Neutrophil (primary cell): ENCODE results near the gene ADA.

ENCODE experiments used
- H3K27ac ChIP-seq: fragments of 200-600 bp; sonication (generic); 2 replicates; pipeline ENCODE4 v1.5.1; 2016; ENCODE audit warnings: mild to moderate bottlenecking, moderate library complexity
- H3K27me3 ChIP-seq: fragments of 200-600 bp; sonication (generic); 2 replicates; pipeline ENCODE4 v1.6.0; 2016; ENCODE audit warnings: mild to moderate bottlenecking
- H3K36me3 ChIP-seq: fragments of 200-600 bp; sonication (generic); 2 replicates; pipeline ENCODE4 v1.5.1; 2017
- H3K4me1 ChIP-seq, 2 experiments: fragments of 200-600 bp in 1 of 2; sonication (generic) in 1 of 2; 1 replicate in 1 of 2; 2 replicates in 1 of 2; pipeline versions ENCODE4 v1.5.1 to v1.6.1; 2013 to 2016; ENCODE audit warnings: low read depth in 1 of 2, low read length in 1 of 2, mild to moderate bottlenecking in 1 of 2, moderate library complexity in 1 of 2; ENCODE audit not compliant: control insufficient read depth in 1 of 2, insufficient read depth in 1 of 2
- H3K4me3 ChIP-seq, 2 experiments: fragments of 200-600 bp in 1 of 2; sonication (generic) in 1 of 2; 1 replicate in 1 of 2; 2 replicates in 1 of 2; pipeline ENCODE4 v1.5.1; 2013 to 2016; ENCODE audit warnings: low read depth in 1 of 2, low read length in 1 of 2, mild to moderate bottlenecking in 1 of 2, moderate library complexity in 1 of 2
- H3K9me3 ChIP-seq: fragments of 200-600 bp; sonication (generic); 2 replicates; pipeline ENCODE4 v1.5.1; 2016
- TF ChIP-seq, protein P1 (sequence below): fragments of 200-600 bp; sonication (generic); IDR thresholded peaks from 2 replicates; pipeline ENCODE4 v1.5.1; 2016; ENCODE audit warnings: antibody characterized with exemption

ADA gene

DNA sequence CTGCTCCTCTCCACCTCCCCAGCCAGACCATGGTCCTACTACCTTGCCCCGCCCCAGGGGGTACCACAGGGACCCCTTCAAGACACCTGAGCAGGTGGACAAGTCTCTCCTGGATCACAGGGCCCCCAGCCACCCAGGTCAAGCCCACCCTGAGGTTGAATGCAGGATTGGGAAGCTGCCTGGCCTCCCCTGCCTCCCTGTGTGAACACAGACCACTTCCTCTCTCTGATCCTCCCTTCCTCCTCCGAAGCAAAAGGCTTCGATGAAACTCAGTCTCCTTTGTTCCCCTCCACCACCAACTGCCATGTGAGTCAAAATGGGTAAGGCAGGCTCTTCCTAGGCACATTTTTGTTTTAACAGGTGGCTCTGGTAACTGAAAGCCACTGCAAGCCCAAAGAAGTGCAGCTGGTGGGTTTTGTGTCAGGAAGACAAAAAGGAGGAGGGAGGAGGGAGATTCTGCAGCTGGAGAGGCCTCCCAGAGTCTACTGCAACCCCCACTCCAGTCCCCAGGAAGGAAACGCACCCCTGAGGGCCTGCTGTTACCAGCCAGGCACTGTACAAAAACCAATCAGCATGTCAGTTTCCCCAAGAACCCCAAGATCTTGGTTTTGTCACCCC lies 5.4 kb downstream of the ADA start:
- TF ChIP-seq, protein P1, sequence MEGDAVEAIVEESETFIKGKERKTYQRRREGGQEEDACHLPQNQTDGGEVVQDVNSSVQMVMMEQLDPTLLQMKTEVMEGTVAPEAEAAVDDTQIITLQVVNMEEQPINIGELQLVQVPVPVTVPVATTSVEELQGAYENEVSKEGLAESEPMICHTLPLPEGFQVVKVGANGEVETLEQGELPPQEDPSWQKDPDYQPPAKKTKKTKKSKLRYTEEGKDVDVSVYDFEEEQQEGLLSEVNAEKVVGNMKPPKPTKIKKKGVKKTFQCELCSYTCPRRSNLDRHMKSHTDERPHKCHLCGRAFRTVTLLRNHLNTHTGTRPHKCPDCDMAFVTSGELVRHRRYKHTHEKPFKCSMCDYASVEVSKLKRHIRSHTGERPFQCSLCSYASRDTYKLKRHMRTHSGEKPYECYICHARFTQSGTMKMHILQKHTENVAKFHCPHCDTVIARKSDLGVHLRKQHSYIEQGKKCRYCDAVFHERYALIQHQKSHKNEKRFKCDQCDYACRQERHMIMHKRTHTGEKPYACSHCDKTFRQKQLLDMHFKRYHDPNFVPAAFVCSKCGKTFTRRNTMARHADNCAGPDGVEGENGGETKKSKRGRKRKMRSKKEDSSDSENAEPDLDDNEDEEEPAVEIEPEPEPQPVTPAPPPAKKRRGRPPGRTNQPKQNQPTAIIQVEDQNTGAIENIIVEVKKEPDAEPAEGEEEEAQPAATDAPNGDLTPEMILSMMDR, result no peak
- Histone ChIP-seq H3K4me1 (peaks cover 44 to 51% of the 10 kb centered on the region in 2 experiments), H3K4me3 (no peak overlapping the region), H3K27me3 (peaks cover 8% of the 10 kb centered on the region), H3K36me3 (no peaks in the 10 kb centered on the region), H3K27ac (no peak overlapping the region), H3K9me3 (no peaks in the 10 kb centered on the region)

DNA sequence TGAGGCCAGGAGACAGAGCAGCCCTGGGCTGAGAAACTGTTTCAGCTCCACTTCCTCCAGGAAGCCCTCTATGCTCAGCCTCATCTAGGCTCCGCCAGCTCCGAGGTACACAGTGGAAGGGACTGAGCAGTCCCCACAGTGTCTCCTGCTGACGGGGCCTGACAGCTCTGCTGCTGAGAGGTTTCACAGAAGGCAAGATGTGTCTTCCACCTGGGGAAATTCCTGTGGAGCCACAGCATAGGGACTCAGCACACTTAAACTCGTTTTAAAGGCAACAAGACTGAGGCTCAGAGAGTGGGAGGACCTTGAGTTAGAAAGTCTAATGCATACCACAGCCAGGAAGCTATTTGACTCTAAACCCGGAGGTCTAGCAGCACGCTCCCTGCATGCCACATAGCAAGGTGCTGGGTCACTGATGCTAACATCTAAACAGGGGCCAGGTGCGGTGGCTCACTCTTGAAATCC lies 6.8 kb downstream of the ADA start:
- Histone ChIP-seq H3K9me3 (no peaks in the 10 kb centered on the region), H3K36me3 (no peaks in the 10 kb centered on the region), H3K4me1 (peaks cover 39 to 45% of the 10 kb centered on the region in 2 experiments), H3K4me3 (no peak overlapping the region), H3K27ac (no peak overlapping the region), H3K27me3 (no peaks in the 10 kb centered on the region)
- TF ChIP-seq, protein P1, result no peak

DNA sequence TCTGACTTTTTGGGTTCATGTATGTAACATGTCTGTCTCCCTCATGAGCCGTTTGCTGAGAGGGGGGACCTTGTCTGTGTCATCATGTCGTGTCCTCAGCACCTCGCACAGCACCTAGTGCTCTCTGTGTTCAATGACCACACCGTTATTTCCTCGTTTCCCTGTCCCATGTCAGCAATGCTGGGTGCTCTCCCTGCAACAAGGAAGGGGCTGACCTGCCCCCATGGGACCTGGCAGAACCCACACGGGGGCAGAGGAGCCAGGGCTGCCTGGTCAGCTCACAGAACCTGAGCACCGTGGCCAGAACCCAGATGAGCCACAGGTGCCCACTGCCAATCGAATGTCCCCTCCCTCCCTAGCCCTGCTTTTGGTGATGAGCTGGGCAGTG lies 7.3 kb downstream of the ADA start:
- Histone ChIP-seq H3K9me3 (no peaks in the 10 kb centered on the region), H3K27ac (no peak overlapping the region), H3K4me3 (no peak overlapping the region), H3K4me1 (peaks cover 39 to 45% of the 10 kb centered on the region in 2 experiments), H3K27me3 (no peaks in the 10 kb centered on the region), H3K36me3 (no peaks in the 10 kb centered on the region)
- TF ChIP-seq, protein P1, result no peak

DNA sequence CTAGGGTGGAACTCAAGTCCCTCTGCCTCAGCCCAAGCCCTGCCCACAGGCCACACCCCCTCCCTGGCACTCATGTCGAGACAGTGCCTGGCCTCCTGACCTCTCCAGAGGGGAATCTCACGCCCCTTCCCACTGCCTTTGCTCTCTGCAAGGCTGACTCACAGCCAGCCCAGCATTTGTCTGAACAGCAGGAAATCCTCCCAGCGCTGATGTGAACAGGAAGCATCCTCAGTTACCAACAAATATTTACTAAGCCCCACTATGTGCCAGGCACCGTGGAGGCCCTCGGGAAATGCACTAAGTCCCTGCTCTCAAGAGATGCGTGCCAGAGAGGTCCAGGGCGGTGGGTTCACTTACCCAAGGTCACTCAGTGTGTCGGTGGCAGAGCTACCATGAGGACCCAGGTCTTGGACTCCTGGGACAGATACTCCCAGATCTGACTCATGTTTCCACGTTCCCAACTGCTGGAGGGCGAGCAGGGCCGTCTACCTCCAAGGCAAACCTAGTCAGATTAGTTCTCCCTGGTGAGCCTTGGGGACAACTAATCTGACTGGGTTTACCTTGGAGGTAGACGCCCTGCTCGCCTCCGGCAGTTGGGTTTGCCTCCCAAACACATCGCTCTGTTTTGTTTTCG lies 7.8 kb downstream of the ADA start:
- H3K4me3 ChIP-seq, result no peak overlapping the region
- TF ChIP-seq, protein P1, result no peak
- no peaks in the 10 kb centered on the region for H3K9me3 ChIP-seq

DNA sequence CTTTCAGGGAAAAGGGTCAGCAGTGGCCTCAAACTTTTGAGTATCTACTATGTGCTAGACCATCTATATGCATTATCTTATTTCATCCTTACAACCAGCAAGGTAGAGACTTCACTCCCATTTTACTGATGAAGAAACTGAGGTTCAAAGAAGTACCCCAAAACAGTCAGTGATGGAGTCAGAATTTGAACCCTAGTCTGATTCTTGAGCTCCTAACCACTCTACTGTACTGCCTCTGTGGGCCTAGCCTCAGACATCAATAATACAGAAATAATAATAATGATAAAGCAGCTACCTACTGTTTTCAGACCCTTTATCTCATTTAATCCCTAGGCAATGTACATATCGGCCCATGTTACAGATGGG lies 8.4 kb downstream of the ADA start:
- Histone ChIP-seq H3K4me3 (no peak overlapping the region), H3K9me3 (no peaks in the 10 kb centered on the region), H3K36me3 (no peaks in the 10 kb centered on the region), H3K27me3 (no peaks in the 10 kb centered on the region), H3K27ac (no peak overlapping the region), H3K4me1 (peaks cover 39 to 45% of the 10 kb centered on the region in 2 experiments)
- TF ChIP-seq, protein P1, result no peak

More for the DNA sequence above, 7.8 kb downstream of the ADA start:
- Histone ChIP-seq H3K27ac (no peak overlapping the region), H3K4me1 (peaks cover 39 to 45% of the 10 kb centered on the region in 2 experiments), H3K27me3 (no peaks in the 10 kb centered on the region), H3K36me3 (no peaks in the 10 kb centered on the region)
